ENCODE measurements around the gene SRPK3.
A peak's percentile ranks its signal among the peaks of the same experiment; 100 is the strongest.

SRPK3 gene

DNA sequence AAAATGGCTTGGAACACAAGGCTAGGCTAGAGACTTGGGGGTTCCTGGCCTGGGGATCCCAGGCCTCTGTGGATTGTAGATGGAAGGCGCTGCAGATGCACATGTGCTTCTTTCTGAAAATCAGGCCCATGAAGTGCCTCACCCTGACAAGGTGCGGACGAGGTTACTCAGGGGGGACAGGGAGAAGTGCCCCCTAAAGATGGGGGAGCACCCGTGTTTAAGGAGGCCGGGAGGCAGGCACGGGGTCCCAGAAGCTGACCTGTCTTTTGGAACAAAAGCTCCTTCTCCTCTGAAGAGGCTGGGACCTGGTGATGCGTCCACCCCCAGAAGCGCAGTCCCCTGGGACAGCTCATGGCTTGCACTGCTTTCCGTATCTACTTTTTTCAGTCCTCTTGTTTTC lies 47.1 kb downstream of the SRPK3 start:
- Histone ChIP-seq H3K23ac (ENCODE audit: low read depth, low read length, poor library complexity) (no peak overlapping the region), H2BK12ac (ENCODE audit: low read length) (no peak overlapping the region), H3K27ac (replicated peaks; ENCODE audit: low read length) (no peak overlapping the region), H3K4ac (ENCODE audit: low read length) (no peak overlapping the region), H4K8ac (ENCODE audit: low read depth, low read length) (no peak overlapping the region), H2BK120ac (ENCODE audit: low read depth, low read length) (no peak overlapping the region), H3K9me3 (replicated peaks in 1 of 2; ENCODE audit: control insufficient read depth in 2 of 2, insufficient read depth in 1 of 2, low read depth in 1 of 2, low read length in 2 of 2) (no peaks in the 10 kb centered on the region), H2BK15ac (ENCODE audit: low read length) (no peak overlapping the region), H3K27me3 (ENCODE audit: control insufficient read depth in 3 of 3, insufficient read depth in 3 of 3, low read depth in 1 of 3, low read length in 3 of 3) (peaks cover 0 to 20% (median 17%) of the 10 kb centered on the region in 3 experiments), H2AFZ (ENCODE audit: low read length) (no peak overlapping the region), H3K4me2 (ENCODE audit: insufficient read depth, low read length, poor library complexity, severe bottlenecking) (no peak overlapping the region), H4K91ac (ENCODE audit: low read depth, low read length, poor library complexity) (no peak overlapping the region), H3K14ac (ENCODE audit: low read length) (no peak overlapping the region), H3K4me1 (ENCODE audit: control insufficient read depth in 2 of 2, insufficient read depth in 1 of 2, low read depth in 1 of 2, low read length in 2 of 2) (peaks cover 5 to 6% of the 10 kb centered on the region in 2 donors), H2BK5ac (ENCODE audit: low read length) (no peak overlapping the region), H3K79me1 (ENCODE audit: low read depth, low read length) (no peaks in the 10 kb centered on the region), H3K9ac (ENCODE audit: low read depth, low read length, poor library complexity) (no peak overlapping the region), H3K4me3 (ENCODE audit: low read length in 2 of 2) (no peak overlapping the region), H2AK5ac (ENCODE audit: low read depth, low read length) (no peak overlapping the region), H3K36me3 (replicated peaks in 1 of 2; ENCODE audit: control insufficient read depth in 2 of 2, insufficient read depth in 2 of 2, low read length in 2 of 2) (peaks cover 0 to 15% of the 10 kb centered on the region in 2 donors), H3K18ac (ENCODE audit: low read length) (no peak overlapping the region)
- no peak for DNase-seq (ENCODE audit: low spot score)
- WGBS, 2 donors (ENCODE audit: extremely low coverage in 2 of 2, insufficient read length in 2 of 2, insufficient replicate concordance in 1 of 2) = no CpG with 5 or more reads among the region's 9 CpGs

DNA sequence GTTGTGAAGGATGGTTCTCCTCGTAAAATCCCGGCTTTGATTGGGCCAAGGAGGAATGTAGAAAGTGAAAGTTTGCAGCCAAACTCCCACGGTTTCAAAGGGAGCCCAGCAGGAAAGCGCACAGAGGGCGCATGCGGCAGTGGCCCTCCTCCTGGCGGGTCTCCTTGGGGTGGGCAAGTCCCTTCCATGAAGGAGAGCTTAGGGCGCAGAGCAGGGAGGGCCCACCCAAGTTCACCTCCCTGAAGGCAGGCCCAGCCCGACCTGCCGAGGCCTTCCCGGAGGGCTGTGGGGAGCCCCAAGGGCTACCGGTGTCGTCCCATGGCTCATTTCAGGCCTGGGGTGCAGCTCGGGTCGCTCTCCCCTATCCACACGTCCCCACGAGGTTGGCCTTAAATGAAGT lies 47.5 kb downstream of the SRPK3 start:
- H3K79me1 ChIP-seq (ENCODE audit: low read depth, low read length) = no peaks in the 10 kb centered on the region
- H4K8ac ChIP-seq (ENCODE audit: low read depth, low read length) = no peak overlapping the region
- peaks cover 5 to 6% of the 10 kb centered on the region in 2 donors for H3K4me1 ChIP-seq (ENCODE audit: control insufficient read depth in 2 of 2, insufficient read depth in 1 of 2, low read depth in 1 of 2, low read length in 2 of 2)
- no peak overlapping the region for H2BK5ac ChIP-seq (ENCODE audit: low read length)
- no peaks in the 10 kb centered on the region for H3K9me3 ChIP-seq (replicated peaks in 1 of 2; ENCODE audit: control insufficient read depth in 2 of 2, insufficient read depth in 1 of 2, low read depth in 1 of 2, low read length in 2 of 2)
- no peak overlapping the region for H3K4ac ChIP-seq (ENCODE audit: low read length)
- H4K91ac ChIP-seq (ENCODE audit: low read depth, low read length, poor library complexity) = no peak overlapping the region
- no peak overlapping the region for H3K23ac ChIP-seq (ENCODE audit: low read depth, low read length, poor library complexity)
- no peak for DNase-seq (ENCODE audit: low spot score)
- H3K14ac ChIP-seq (ENCODE audit: low read length) = no peak overlapping the region
- whole genome bisulfite sequencing, 2 donors (ENCODE audit: extremely low coverage in 2 of 2, insufficient read length in 2 of 2, insufficient replicate concordance in 1 of 2) = no CpG with 5 or more reads among the region's 17 CpGs
- H3K18ac ChIP-seq (ENCODE audit: low read length) = no peak overlapping the region
- H3K36me3 ChIP-seq (replicated peaks in 1 of 2; ENCODE audit: control insufficient read depth in 2 of 2, insufficient read depth in 2 of 2, low read length in 2 of 2) = peaks cover 0 to 15% of the 10 kb centered on the region in 2 donors
- peaks cover 0 to 20% (median 17%) of the 10 kb centered on the region in 3 experiments for H3K27me3 ChIP-seq (ENCODE audit: control insufficient read depth in 3 of 3, insufficient read depth in 3 of 3, low read depth in 1 of 3, low read length in 3 of 3)
- H2BK120ac ChIP-seq (ENCODE audit: low read depth, low read length) = no peak overlapping the region
- peak overlapping the region; percentile 70 for H3K9ac ChIP-seq (ENCODE audit: low read depth, low read length, poor library complexity)
- H3K4me3 ChIP-seq (ENCODE audit: low read length in 2 of 2) = peak overlapping the region; percentile 30 to 68
- H2BK12ac ChIP-seq (ENCODE audit: low read length) = no peak overlapping the region
- H3K4me2 ChIP-seq (ENCODE audit: insufficient read depth, low read length, poor library complexity, severe bottlenecking) = peak overlapping the region; percentile 54
- no peak overlapping the region for H2BK15ac ChIP-seq (ENCODE audit: low read length)
- H3K27ac ChIP-seq (replicated peaks; ENCODE audit: low read length) = no peak overlapping the region
- H2AFZ ChIP-seq (ENCODE audit: low read length) = no peak overlapping the region
- no peak overlapping the region for H2AK5ac ChIP-seq (ENCODE audit: low read depth, low read length)

DNA sequence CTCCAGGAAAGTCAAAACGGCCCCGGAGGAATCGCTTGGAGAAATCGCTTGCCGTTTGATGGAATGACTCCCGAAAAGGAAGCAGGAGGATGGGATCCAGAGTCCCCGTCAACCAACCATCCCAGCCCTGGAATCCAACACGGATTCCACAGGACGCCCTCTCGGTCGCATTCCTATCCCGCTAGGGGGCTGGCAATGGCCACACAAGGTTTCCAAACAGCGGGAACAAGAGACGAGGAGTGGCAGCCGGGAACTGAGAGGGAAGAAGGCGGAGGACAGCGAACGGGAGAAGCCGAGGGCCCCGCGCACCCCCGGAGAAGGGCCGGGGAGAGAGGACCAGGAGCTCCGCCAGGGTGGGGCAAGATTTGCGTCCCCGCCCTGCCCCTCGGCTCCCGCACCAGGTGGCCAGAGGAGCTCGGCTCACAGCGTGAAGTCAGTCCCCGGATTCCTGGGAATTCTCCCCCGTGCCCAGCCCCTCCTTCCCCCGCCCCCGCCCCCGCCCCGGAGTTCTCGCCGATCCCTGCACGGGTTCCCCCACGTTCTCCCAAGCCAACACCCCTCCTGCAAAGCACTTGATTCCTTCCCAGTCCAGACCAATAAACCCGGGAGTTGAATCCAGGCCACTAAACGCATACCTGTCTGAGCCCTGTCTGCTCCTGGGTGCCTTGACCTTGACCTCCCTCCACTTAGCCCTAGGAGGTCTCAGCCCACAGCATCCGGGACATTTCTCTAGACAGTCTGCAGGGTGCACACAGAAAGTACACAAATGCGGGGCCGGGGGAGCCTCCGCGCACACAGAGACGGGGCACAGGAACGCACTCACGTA lies 48.1 kb downstream of the SRPK3 start:
- H3K27me3 ChIP-seq (ENCODE audit: control insufficient read depth in 3 of 3, insufficient read depth in 3 of 3, low read depth in 1 of 3, low read length in 3 of 3) = peaks cover 0 to 20% (median 17%) of the 10 kb centered on the region in 3 experiments
- peak overlapping the region; percentile 28 for H3K18ac ChIP-seq (ENCODE audit: low read length)
- H2BK15ac ChIP-seq (ENCODE audit: low read length) = no peak overlapping the region
- H3K23ac ChIP-seq (ENCODE audit: low read depth, low read length, poor library complexity) = no peak overlapping the region
- H3K27ac ChIP-seq (replicated peaks; ENCODE audit: low read length) = no peak overlapping the region
- H2BK12ac ChIP-seq (ENCODE audit: low read length) = no peak overlapping the region
- no peak overlapping the region for H4K91ac ChIP-seq (ENCODE audit: low read depth, low read length, poor library complexity)
- peaks cover 5 to 6% of the 10 kb centered on the region in 2 donors for H3K4me1 ChIP-seq (ENCODE audit: control insufficient read depth in 2 of 2, insufficient read depth in 1 of 2, low read depth in 1 of 2, low read length in 2 of 2)
- H3K9me3 ChIP-seq (replicated peaks in 1 of 2; ENCODE audit: control insufficient read depth in 2 of 2, insufficient read depth in 1 of 2, low read depth in 1 of 2, low read length in 2 of 2) = no peaks in the 10 kb centered on the region
- H3K36me3 ChIP-seq (replicated peaks in 1 of 2; ENCODE audit: control insufficient read depth in 2 of 2, insufficient read depth in 2 of 2, low read length in 2 of 2) = peaks cover 0 to 11% of the 10 kb centered on the region in 2 donors
- no peaks in the 10 kb centered on the region for H3K79me1 ChIP-seq (ENCODE audit: low read depth, low read length)
- H2BK120ac ChIP-seq (ENCODE audit: low read depth, low read length) = no peak overlapping the region
- WGBS, 2 donors (ENCODE audit: extremely low coverage in 2 of 2, insufficient read length in 2 of 2, insufficient replicate concordance in 1 of 2) = no CpG with 5 or more reads among the region's 50 CpGs
- H3K4ac ChIP-seq (ENCODE audit: low read length) = no peak overlapping the region
- no peak overlapping the region for H3K14ac ChIP-seq (ENCODE audit: low read length)
- H4K8ac ChIP-seq (ENCODE audit: low read depth, low read length) = no peak overlapping the region
- H2BK5ac ChIP-seq (ENCODE audit: low read length) = no peak overlapping the region
- H3K4me3 ChIP-seq (ENCODE audit: low read length in 2 of 2) = peak overlapping the region; percentile 68 to 84
- peak; percentile 32 for DNase-seq (ENCODE audit: low spot score)
- no peak overlapping the region for H3K9ac ChIP-seq (ENCODE audit: low read depth, low read length, poor library complexity)
- H3K4me2 ChIP-seq (ENCODE audit: insufficient read depth, low read length, poor library complexity, severe bottlenecking) = peak overlapping the region; percentile 83
- no peak overlapping the region for H2AK5ac ChIP-seq (ENCODE audit: low read depth, low read length)
- no peak overlapping the region for H2AFZ ChIP-seq (ENCODE audit: low read length)

DNA sequence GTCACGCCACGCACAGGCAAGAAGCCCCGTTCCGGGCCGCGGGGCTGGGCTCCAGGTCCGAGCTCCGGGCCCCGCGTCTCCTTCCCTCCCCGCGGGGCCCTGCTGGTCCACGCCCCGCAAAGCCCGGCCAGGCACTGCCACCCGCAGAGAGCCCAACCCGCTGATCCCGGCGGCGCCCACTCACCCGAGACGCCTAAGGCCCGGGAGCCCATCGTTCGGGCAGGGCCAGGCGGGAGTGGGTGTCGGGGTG lies 48.6 kb downstream of the SRPK3 start:
- Histone ChIP-seq H3K27me3 (ENCODE audit: control insufficient read depth in 3 of 3, insufficient read depth in 3 of 3, low read depth in 1 of 3, low read length in 3 of 3) (peaks cover 0 to 20% (median 17%) of the 10 kb centered on the region in 3 experiments), H3K14ac (ENCODE audit: low read length) (no peak overlapping the region), H3K9me3 (replicated peaks in 1 of 2; ENCODE audit: control insufficient read depth in 2 of 2, insufficient read depth in 1 of 2, low read depth in 1 of 2, low read length in 2 of 2) (no peaks in the 10 kb centered on the region), H3K79me1 (ENCODE audit: low read depth, low read length) (no peaks in the 10 kb centered on the region), H3K4me1 (ENCODE audit: control insufficient read depth in 2 of 2, insufficient read depth in 1 of 2, low read depth in 1 of 2, low read length in 2 of 2) (peaks cover 5 to 6% of the 10 kb centered on the region in 2 donors), H4K8ac (ENCODE audit: low read depth, low read length) (no peak overlapping the region), H3K18ac (ENCODE audit: low read length) (peak overlapping the region; percentile 64), H3K36me3 (replicated peaks in 1 of 2; ENCODE audit: control insufficient read depth in 2 of 2, insufficient read depth in 2 of 2, low read length in 2 of 2) (peaks cover 0 to 9% of the 10 kb centered on the region in 2 donors), H3K4me2 (ENCODE audit: insufficient read depth, low read length, poor library complexity, severe bottlenecking) (peak overlapping the region; percentile 83), H3K9ac (ENCODE audit: low read depth, low read length, poor library complexity) (no peak overlapping the region), H2BK12ac (ENCODE audit: low read length) (no peak overlapping the region), H2AFZ (ENCODE audit: low read length) (peak overlapping the region; percentile 78), H3K27ac (replicated peaks; ENCODE audit: low read length) (no peak overlapping the region), H3K4me3 (ENCODE audit: low read length in 2 of 2) (peak overlapping the region; percentile 68 to 84), H2BK5ac (ENCODE audit: low read length) (no peak overlapping the region), H4K91ac (ENCODE audit: low read depth, low read length, poor library complexity) (no peak overlapping the region), H3K23ac (ENCODE audit: low read depth, low read length, poor library complexity) (no peak overlapping the region), H2BK120ac (ENCODE audit: low read depth, low read length) (no peak overlapping the region), H3K4ac (ENCODE audit: low read length) (no peak overlapping the region), H2AK5ac (ENCODE audit: low read depth, low read length) (no peak overlapping the region), H2BK15ac (ENCODE audit: low read length) (no peak overlapping the region)
- WGBS, 2 donors (ENCODE audit: extremely low coverage in 2 of 2, insufficient read length in 2 of 2, insufficient replicate concordance in 1 of 2) = no CpG with 5 or more reads among the region's 27 CpGs
- DNase-seq (ENCODE audit: low spot score) = no peak

Measured in neuronal stem cell (in vitro differentiated cells).